GM12878 (cell line): Measurements from ENCODE around the gene CCNB1. TPM values are rescaled to one million over a fixed set of nuclear protein-coding genes. Genes with fewer than 3 reads are reported as not detected.

ENCODE experiments used
- ATAC-seq: fragments of 200-7000 bp; cut with Tn5 transposase; 3 replicates; pipeline ENCODE4 v1.9.1; 2020; ENCODE audit warnings: mild to moderate bottlenecking, moderate library complexity
- BruUV-seq: library from RNA; stranded (reverse); fragments of 400-500 nt; replicated peaks from 2 replicates; lab custom pipeline; 2021; lab: Mats Ljungman, UMichigan
- CTCF ChIA-PET: fragments of 300-600 bp; sonication (Branson Sonifier 250); formaldehyde crosslinking; extraction: SDS; loops from one replicate; lab custom pipeline; 2021; ENCODE audit warnings: inconsistent platforms; lab: Yijun Ruan, JAX
- POLR2A ChIA-PET: fragments of 350-600 bp; formaldehyde crosslinking; extraction: SDS; loops from one replicate; lab custom pipeline; 2021; ENCODE audit warnings: inconsistent platforms; lab: Charles Lee
- RAD21 ChIA-PET: fragments of 300-600 bp; sonication (Branson Sonifier 250); formaldehyde crosslinking; loops from one replicate; lab custom pipeline; 2023; ENCODE audit warnings: antibody characterized with exemption; ENCODE audit not compliant: unreplicated experiment; lab: Charles Lee
- SMC1A ChIA-PET: fragments of 300-600 bp; sonication (Branson Sonifier 250); formaldehyde crosslinking; loops from one replicate; lab custom pipeline; 2023; ENCODE audit not compliant: unreplicated experiment, uncharacterized antibody; lab: Charles Lee
- DNase-seq: peaks from one replicate; pipeline ENCODE4 v3.0.0-alpha.2; 2011; ENCODE audit warnings: low read depth, low spot score
- FAIRE-seq: peaks from 3 replicates; lab custom pipeline; 2011; peaks lifted over from hg19 to GRCh38; lab: Jason Lieb, UNC
- H2AFZ ChIP-seq: 2 replicates; pipeline ENCODE4 v1.6.0; 2011; ENCODE audit warnings: low read depth, low read length, control low read depth; ENCODE audit not compliant: control insufficient read depth
- H3K27ac ChIP-seq: 2 replicates; pipeline ENCODE4 v1.5.1; 2011; ENCODE audit warnings: control low read depth; ENCODE audit not compliant: control insufficient read depth, insufficient read depth
- H3K27me3 ChIP-seq, 2 experiments: replicated peaks in 1 of 2; 2 replicates each; pipeline versions ENCODE4 v1.6.0 to v1.6.1; 2011; ENCODE audit warnings: low read length in 1 of 2; ENCODE audit not compliant: control insufficient read depth in 2 of 2, insufficient read depth in 2 of 2
- H3K36me3 ChIP-seq, 2 experiments: 2 replicates each; pipeline ENCODE4 v1.5.1; 2011; ENCODE audit warnings: low read length in 1 of 2; ENCODE audit not compliant: control insufficient read depth in 2 of 2, insufficient read depth in 2 of 2
- H3K4me1 ChIP-seq: 2 replicates; pipeline ENCODE4 v1.6.1; 2011; ENCODE audit warnings: mild to moderate bottlenecking, low read length, moderate library complexity, mixed read lengths; ENCODE audit not compliant: control insufficient read depth, insufficient read depth
- H3K4me2 ChIP-seq: 2 replicates; pipeline ENCODE4 v1.6.0; 2011; ENCODE audit warnings: control low read depth; ENCODE audit not compliant: control insufficient read depth, insufficient read depth
- H3K4me3 ChIP-seq: fragments of 200-600 bp; sonication (generic); 2 replicates; pipeline ENCODE4 v1.5.1; 2016
- H3K79me2 ChIP-seq: 2 replicates; pipeline ENCODE4 v1.6.0; 2011; ENCODE audit warnings: low read length; ENCODE audit not compliant: control insufficient read depth, insufficient read depth
- H3K9ac ChIP-seq: 2 replicates; pipeline ENCODE4 v1.8.0; 2011; ENCODE audit warnings: low read length, control low read depth, mixed read lengths; ENCODE audit not compliant: control insufficient read depth, insufficient read depth
- H3K9me3 ChIP-seq: replicated peaks from 3 replicates; pipeline ENCODE4 v1.5.1; 2011; ENCODE audit warnings: mild to moderate bottlenecking, low read length; ENCODE audit not compliant: control insufficient read depth, insufficient read depth
- H4K20me1 ChIP-seq: 2 replicates; pipeline ENCODE4 v1.6.0; 2011; ENCODE audit not compliant: control insufficient read depth, insufficient read depth
- NFIC ChIP-seq: IDR thresholded peaks from 2 replicates; pipeline ENCODE4 v1.6.1; 2012; ENCODE audit warnings: low read depth, mild to moderate bottlenecking, inconsistent platforms, low read length, moderate library complexity
- NRF1 ChIP-seq: conservative IDR thresholded peaks from 2 replicates; pipeline ENCODE4 v1.6.1; 2011; ENCODE audit warnings: mild to moderate bottlenecking, low read depth, low read length, improper control_type of control experiment
- RAD51 ChIP-seq: fragments of 450-650 bp; IDR thresholded peaks from 2 replicates; pipeline ENCODE4 v1.6.1; 2016; ENCODE audit warnings: moderate library complexity, mild to moderate bottlenecking, inconsistent platforms
- YBX1 ChIP-seq: fragments of 450-650 bp; IDR thresholded peaks from 2 replicates; pipeline ENCODE4 v1.6.1; 2016; ENCODE audit warnings: antibody characterized with exemption
- ZNF217 ChIP-seq: fragments of 450-650 bp; IDR thresholded peaks from 2 replicates; pipeline ENCODE4 v1.6.1; 2017; ENCODE audit warnings: antibody characterized with exemption, mild to moderate bottlenecking
- WGBS: methylation state at CpG from one replicate; pipeline ENCODE4 v1.1.6; 2016; ENCODE audit warnings: low lambda C conversion rate; ENCODE audit not compliant: insufficient replicate concordance, insufficient coverage; ENCODE audit errors: missing lambda C conversion rate; 5-methylcytosine and 5-hydroxymethylcytosine counted together
- in situ Hi-C: fragments of 300-500 bp; cut with MboI; formaldehyde crosslinking; loops from 9 replicates; pipeline ENCODE4 v1.14.3; 2018; ENCODE audit warnings: mixed read lengths
- intact Hi-C: fragments of 100-400 bp; cut with micrococcal nuclease; formaldehyde crosslinking; loops from one replicate; pipeline ENCODE4 v1.14.2; 2022; ENCODE audit not compliant: unreplicated experiment
- polyA plus RNA-seq, 11 experiments: library from polyadenylated mRNA; depleted of rRNA in 4 of 11; unstranded in 6 of 11; stranded (reverse) in 5 of 11; fragments of >200 nt; fragmentation: Nextera tagmentation in 4 of 11; fragmentation: Illumina TruSeq in 1 of 11; extraction: Ambion mirVana in 4 of 11; extraction: Trizol in 1 of 11; gene quantifications; 1 replicate in 1 of 11; 2 replicates in 10 of 11; pipeline versions ENCODE4 v1.2.1 to v1.2.3, GENCODE V29; 2011 to 2016; ENCODE audit warnings: inconsistent platforms in 2 of 11, missing spikeins in 2 of 11, low read depth in 1 of 11
- total RNA-seq, 4 experiments: library from RNA; depleted of rRNA in 3 of 4; stranded (reverse); fragments of >200 nt in 3 of 4; fragmentation: Illumina TruSeq in 1 of 4; extraction: Trizol in 1 of 4; gene quantifications; 2 replicates each; pipeline versions ENCODE4 v1.2.1 to v1.2.3, GENCODE V29; 2013 to 2021
- TF ChIP-seq, protein P1 (sequence below): IDR thresholded peaks from 2 replicates; pipeline ENCODE4 v1.6.1; 2012; ENCODE audit warnings: low read depth, low read length, improper control_type of control experiment
- TF ChIP-seq, protein P2 (sequence below): IDR thresholded peaks from 2 replicates; pipeline ENCODE4 v1.6.1; 2012; ENCODE audit warnings: low read depth, low read length, improper control_type of control experiment
- TF ChIP-seq, protein P3 (sequence below): fragments of 150-350 bp; IDR thresholded peaks from 2 replicates; pipeline ENCODE4 v1.6.1; 2016; ENCODE audit warnings: low read depth, low read length

The CCNB1 gene
- total and polyA plus RNA-seq, 10 of the 15 experiments (the other 5 are each of a cell fraction or from before 2014, with no cell fraction given) = 148 to 403 (median 210) TPM

DNA sequence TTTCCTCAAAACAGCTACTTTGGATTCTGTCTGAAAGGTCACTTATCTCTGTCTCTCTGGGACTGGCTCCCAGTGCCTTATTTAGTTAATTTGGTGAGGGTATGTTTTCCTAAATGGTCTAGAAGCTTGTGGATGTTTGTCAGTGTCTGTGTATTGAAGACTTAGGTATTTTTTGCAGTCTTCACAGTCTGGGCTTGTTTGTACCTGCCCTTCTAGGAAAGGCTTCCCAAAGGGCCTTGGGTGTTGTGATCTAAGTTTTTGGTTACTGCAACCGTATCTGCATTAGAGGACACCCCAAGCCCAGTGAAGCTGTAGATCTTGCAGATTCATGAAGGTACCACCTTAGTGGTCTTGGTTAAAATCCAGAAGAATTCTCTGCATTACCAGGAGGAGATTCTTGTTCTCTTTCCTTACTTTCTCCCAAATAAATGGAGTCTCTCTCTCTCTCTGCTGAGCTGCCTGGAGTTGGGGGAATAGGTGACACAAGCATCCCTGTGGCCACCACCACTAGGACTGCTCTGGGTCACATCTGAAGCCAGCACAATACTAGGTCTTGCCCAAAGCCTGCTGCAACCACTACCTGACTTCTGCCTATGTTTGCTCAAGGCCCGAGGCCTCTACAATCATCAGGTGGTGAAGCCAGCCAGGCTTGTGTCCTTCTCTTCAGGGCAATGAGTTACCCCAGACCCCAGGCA lies 17.8 kb upstream of the CCNB1 start:
- H3K4me2 ChIP-seq = no peak overlapping the region
- H3K9ac ChIP-seq = no peak overlapping the region
- ChIA-PET SMC1A (interaction anchor here (1.4 kb wide), 1 partner anchor 15 kb away, joined by 4 read pairs; no protein-coding TSS in a partner anchor), POLR2A (no interaction called here), CTCF (no interaction called here), RAD21 (no interaction called here)
- H3K36me3 ChIP-seq = no peaks in the 10 kb centered on the region
- in situ Hi-C loops (no loop called here), intact Hi-C loops (no loop called here)
- no TSS peak for BruUV-seq
- FAIRE-seq (no peak), DNase-seq (no peak), ATAC-seq (no peak)
- no peaks in the 10 kb centered on the region for H3K27me3 ChIP-seq
- H3K9me3 ChIP-seq = no peaks in the 10 kb centered on the region
- TF ChIP-seq NRF1 = no peak
- TF ChIP-seq NFIC = no peak
- no peak for TF ChIP-seq RAD51
- no peak overlapping the region for H3K4me3 ChIP-seq
- no peaks in the 10 kb centered on the region for H3K4me1 ChIP-seq
- H3K79me2 ChIP-seq = no peaks in the 10 kb centered on the region
- WGBS = 48% methylated on average over 2 of the region's 2 CpGs
- H2AFZ ChIP-seq = no peak overlapping the region
- no peak overlapping the region for H3K27ac ChIP-seq
- H4K20me1 ChIP-seq = no peaks in the 10 kb centered on the region

DNA sequence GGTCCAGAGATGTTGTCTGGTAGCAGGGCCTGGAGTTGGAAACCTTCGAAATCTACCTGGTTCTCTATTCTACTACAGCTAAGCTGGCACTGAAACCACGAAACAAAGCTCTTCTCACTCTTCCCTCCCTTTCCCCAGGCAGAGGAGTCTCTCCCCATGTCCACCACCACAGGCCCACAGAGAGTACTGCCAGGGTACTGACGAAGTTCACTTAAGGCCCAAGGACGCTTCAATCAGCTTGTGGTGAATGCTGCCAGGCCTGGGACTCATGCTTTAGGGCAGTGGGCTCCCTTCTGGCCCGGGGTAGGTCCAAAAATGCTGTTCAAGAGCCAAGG lies 17.3 kb upstream of the CCNB1 start:
- Histone ChIP-seq H3K4me2 (no peak overlapping the region), H3K4me1 (no peaks in the 10 kb centered on the region), H3K36me3 (no peaks in the 10 kb centered on the region), H3K4me3 (no peak overlapping the region), H2AFZ (no peak overlapping the region), H3K9ac (no peak overlapping the region), H4K20me1 (no peaks in the 10 kb centered on the region), H3K27me3 (no peaks in the 10 kb centered on the region), H3K79me2 (no peaks in the 10 kb centered on the region), H3K27ac (no peak overlapping the region), H3K9me3 (no peaks in the 10 kb centered on the region)
- intact Hi-C loops (no loop called here), in situ Hi-C loops (no loop called here)
- ChIA-PET RAD21 (no interaction called here), CTCF (no interaction called here), SMC1A (interaction anchor here (1.4 kb wide), 1 partner anchor 14 kb away, joined by 4 read pairs; no protein-coding TSS in a partner anchor), POLR2A (no interaction called here)
- no TSS peak for BruUV-seq
- ATAC-seq (no peak), DNase-seq (no peak), FAIRE-seq (no peak)
- WGBS = 62% methylated on average over 5 of the region's 5 CpGs
- TF ChIP-seq YBX1 = no peak
- TF ChIP-seq, protein P1, sequence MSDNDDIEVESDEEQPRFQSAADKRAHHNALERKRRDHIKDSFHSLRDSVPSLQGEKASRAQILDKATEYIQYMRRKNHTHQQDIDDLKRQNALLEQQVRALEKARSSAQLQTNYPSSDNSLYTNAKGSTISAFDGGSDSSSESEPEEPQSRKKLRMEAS = no peak
- TF ChIP-seq, protein P2, sequence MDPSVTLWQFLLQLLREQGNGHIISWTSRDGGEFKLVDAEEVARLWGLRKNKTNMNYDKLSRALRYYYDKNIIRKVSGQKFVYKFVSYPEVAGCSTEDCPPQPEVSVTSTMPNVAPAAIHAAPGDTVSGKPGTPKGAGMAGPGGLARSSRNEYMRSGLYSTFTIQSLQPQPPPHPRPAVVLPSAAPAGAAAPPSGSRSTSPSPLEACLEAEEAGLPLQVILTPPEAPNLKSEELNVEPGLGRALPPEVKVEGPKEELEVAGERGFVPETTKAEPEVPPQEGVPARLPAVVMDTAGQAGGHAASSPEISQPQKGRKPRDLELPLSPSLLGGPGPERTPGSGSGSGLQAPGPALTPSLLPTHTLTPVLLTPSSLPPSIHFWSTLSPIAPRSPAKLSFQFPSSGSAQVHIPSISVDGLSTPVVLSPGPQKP = no peak
- TF ChIP-seq ZNF217 = no peak
- TF ChIP-seq, protein P3, sequence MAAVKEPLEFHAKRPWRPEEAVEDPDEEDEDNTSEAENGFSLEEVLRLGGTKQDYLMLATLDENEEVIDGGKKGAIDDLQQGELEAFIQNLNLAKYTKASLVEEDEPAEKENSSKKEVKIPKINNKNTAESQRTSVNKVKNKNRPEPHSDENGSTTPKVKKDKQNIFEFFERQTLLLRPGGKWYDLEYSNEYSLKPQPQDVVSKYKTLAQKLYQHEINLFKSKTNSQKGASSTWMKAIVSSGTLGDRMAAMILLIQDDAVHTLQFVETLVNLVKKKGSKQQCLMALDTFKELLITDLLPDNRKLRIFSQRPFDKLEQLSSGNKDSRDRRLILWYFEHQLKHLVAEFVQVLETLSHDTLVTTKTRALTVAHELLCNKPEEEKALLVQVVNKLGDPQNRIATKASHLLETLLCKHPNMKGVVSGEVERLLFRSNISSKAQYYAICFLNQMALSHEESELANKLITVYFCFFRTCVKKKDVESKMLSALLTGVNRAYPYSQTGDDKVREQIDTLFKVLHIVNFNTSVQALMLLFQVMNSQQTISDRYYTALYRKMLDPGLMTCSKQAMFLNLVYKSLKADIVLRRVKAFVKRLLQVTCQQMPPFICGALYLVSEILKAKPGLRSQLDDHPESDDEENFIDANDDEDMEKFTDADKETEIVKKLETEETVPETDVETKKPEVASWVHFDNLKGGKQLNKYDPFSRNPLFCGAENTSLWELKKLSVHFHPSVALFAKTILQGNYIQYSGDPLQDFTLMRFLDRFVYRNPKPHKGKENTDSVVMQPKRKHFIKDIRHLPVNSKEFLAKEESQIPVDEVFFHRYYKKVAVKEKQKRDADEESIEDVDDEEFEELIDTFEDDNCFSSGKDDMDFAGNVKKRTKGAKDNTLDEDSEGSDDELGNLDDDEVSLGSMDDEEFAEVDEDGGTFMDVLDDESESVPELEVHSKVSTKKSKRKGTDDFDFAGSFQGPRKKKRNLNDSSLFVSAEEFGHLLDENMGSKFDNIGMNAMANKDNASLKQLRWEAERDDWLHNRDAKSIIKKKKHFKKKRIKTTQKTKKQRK = no peak
